ENCODE measurements around the gene CHL1.

The CHL1 gene

DNA sequence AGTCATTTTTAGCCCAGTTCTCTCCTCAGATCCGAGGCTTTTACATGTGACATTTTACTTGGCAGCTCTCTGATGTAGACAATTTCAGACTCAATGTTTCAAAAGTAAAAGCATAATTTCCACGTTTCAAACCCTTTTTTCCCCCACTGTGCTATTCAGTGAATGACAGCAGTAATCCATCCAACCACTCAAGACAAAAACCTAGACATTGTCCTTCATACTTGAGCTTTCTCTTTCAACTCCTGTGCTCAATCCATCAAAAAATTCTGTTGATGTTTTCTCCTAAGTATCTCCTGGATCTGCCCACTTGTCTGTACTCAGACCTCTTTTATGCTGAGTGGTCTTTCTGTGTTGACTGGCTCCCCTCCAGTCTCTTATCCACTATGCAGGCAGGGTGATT is 214.7 kb downstream of the CHL1 start:
- no peak for DNase-seq

DNA sequence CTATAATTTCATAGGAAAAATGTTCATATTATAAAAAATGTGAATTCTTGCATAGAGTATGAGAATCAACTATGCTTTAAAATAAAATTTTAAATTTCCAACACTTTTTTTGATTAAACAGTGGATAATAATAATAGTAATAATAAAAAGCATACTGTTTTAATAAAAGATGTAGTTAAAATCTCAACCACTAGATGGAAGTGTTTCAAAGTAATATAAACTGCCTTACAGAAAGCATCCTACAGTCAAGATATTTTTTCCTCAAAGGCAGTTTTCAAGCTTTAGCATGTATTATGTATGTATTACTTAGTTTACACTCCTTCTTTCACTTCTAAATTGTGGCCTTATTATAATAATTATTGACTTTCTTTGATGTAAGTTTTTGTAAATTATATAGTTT is 217.5 kb downstream of the CHL1 start:
- no peak for DNase-seq

DNA sequence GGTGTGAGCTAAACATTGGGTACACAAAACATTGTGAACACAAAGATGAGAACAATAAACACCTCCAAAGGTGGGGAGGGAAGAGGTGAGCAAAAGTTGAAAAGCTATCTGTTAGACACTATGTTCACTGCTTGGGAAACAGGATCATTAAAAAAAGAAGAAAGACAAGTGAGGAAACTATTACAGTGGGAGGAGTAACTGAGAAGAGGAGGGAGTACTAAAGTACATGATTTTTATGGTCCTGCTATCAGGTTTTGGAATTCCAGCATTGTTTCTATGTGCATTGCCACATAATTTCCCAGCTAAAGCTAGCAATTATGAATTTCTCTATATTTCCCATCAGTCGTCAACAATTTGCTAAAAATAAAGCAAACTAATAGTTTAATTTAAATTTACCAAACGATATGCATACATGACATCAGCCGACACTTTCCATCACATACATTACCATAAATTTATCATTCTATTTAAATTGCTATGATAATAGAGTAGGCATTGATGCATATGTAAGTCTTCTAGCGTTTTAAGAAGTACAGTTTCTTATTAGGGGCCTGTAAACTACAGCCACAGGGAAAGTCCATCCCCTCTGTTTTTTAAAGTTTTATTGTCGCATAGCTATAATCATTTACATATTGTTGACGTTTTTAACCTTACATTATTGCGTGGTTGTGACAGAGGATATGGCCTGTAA is 221.8 kb downstream of the CHL1 start:
- DNase-seq: no peak

DNA sequence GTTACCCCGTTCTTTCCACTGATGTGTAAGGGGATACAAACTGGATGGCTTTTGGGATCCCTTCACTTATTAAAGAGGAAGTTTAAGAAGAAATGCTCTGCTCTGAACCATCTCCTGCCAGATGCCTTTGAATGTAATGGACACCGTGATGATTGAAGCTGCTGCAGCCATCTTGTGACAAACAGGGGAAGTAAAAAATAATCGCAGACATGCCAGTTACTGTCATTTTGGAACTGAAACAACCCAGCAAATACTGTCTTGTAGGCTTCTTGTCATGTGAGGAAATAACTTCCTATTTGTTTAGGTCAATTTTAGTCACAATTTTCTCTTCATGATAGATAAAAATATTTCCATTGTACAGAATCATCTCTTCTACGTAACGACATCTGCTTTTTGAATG is 224.0 kb downstream of the CHL1 start:
- DNase-seq: no peak

DNA sequence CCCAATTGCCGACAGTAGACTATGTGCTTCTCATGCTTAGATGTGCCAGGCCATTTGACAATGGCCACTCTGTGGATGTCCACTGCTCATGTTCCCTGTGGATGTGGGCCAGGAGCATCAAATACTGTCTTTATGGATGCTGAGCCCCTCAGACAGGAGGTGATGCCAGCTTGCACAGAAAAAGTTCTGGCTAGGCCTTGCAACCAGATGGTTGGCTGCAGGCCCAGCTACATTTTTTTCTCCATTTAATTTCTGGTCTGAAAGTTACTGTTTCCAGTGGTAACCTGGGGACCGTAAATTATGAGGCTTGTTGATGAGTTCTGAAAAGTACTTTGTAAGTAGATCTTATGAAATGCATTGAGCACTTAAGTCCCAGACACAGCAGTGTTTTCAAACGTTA is 228.5 kb downstream of the CHL1 start:
- DNase-seq: no peak

DNA sequence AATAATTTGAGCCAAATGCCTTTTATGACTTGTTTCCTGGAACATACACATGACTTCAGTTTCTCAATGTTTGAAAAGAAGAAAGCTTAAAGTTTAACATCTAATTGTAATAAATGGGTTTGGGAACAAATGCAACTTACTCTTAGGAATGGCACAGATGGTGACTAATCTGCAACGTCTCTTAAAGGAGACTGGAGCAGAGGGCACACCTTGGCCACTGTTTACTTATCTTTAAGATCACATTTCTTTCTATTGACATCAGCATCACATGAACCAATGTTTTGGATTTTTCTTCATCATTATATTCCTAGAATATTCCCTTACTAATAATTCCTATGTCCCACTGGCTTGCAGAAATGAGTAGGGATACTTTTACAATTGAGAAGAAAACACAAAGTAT is 229.5 kb downstream of the CHL1 start:
- no peak for DNase-seq

DNA sequence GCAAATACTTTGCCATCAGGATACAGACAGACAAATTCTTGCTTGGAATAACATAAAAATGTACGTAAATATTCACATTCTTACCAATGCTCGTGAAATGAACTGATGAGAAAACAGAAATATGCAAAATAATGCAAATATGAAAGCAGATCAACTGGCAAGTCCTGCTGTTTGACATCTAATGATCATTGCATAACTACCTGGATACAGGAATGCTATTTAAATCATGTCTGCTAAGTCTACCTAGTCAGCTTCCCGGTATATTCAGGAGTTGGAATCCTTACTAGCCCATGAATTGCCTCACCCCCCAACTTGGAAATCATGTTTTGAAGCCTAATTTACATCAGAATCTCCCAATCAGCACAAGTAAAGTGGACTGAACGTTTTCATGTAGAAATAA is 230.6 kb downstream of the CHL1 start:
- no peak for DNase-seq

DNA sequence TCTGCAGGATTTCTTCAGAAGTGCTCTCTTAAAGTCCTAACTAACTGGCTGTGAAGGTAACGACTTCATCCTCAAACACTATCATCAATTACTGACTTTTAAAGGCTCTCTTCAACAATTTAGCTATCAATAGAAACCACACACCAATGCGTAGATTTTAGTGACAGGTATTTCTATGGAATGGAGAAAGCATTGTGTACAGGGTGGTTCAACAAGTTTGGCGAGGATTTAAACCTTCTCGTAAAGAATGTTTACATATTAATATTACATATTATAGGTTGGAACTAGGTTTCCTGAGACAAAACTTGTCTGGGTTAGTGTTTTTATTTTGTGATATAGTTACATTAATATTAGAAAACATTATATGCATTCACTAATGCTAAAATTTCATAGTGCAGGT is 233.6 kb downstream of the CHL1 start:
- no peak for DNase-seq

DNA sequence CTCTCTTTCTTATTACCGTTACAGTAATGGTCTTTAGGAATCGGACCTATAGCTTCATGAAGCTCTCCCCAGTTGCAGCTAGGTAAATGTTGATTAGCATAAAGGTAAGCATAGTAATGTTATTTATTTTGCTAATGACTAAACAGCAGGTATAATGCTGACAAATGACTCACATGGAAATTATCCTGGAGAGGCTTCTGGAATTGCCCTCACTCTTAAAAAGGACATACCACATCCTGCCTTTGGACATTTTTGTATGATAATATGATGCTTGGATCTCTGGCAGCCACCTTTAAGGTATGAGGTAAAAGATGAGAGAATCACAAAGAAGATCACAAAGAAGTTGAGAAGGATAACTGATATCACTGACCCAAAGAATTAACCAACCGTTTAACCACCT is 238.6 kb downstream of the CHL1 start:
- no peak for DNase-seq

DNA sequence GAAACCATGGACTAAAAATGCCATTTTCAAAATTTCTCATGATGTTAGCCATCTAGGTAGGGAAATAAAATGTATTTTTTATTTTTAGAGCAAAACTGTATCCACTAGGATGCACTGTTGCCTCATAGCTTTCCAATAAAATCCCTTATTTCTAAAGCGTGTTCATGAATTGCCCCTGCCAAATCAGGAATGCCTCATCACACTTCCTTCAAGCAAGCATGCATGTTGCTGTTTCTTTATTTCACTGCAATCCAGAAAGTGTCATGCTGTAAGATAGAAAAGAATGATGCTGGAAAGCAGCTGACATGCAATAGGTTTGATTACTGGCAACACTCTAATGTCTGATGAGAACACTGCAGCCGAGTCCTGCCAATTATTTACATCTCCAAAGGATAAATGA is 239.5 kb downstream of the CHL1 start:
- no peak for DNase-seq

DNA sequence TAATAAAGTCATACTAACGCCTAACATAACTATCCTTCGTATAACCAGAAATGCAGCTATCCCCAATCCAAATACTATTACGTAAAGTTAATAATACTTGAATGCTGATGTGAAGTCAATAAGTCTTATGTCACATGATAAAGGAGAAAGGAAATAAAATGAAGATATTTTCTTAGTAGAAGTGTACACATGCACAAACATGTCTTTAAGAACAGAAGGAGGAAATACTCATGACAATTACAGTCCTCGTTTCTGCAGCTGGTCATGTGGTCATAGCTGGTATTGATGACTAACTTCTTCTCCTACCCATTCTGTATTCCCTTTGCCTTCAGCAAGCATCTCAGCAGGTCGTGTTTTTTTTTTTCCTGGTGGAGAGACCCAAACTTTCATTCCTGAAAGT is 244.3 kb downstream of the CHL1 start:
- no peak for DNase-seq

DNA sequence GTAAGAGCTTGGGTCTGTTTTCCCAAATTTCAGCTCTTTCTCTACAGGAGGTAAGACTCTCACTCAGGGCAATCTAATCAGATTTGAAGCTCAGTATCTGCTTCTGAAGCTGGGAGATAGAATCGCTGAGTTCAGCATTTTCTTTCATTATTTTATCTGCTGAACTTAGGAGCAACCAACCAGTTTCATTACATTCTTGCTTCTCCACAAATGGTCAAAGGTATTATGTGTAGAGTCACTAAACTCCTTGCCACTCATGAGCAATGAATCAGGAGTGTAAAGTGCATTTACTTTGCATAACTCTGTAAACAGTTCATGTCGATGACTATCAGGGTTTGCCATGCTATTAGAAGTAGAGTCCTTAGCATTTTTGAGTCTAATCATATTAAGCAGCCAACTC is 249.4 kb downstream of the CHL1 start:
- DNase-seq: no peak

DNA sequence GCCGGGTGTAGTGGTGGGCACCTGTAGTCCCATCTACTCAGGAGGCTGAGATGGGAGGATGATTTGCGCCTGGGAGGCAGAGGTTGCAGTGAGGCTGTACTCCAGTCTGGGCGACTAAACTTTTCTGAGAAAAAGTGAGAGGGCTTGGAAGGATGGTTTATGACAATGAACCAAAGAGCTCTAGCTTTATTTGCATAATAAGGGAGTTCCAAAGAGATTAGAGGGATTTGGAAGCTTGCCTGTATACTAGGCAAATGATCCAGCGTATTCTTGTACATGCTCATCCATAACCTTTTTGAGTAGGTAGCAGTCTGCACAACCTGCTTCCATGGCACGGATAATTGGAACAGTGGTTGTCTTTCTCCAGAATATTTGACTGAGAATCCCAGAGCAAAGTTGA is 251.1 kb downstream of the CHL1 start:
- DNase-seq: no peak

DNA sequence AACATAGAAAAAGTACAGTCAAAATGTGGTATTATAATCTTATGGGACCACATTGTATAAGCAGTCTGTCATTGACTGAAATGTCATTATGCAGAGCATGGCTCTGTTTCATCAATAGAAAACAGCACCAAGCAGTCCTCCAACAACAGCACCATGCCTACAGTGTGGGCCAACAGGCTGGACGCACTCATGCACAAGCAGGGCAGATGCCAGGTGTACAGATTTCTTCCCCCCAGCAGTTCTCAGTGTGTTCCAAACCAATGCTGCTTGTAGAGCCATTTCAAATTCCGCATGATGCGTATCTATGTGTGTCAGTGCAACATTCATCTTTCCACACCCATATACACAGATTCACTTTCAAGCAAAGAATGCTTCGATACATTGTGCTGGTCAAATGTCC is 253.1 kb downstream of the CHL1 start:
- no peak for DNase-seq

DNA sequence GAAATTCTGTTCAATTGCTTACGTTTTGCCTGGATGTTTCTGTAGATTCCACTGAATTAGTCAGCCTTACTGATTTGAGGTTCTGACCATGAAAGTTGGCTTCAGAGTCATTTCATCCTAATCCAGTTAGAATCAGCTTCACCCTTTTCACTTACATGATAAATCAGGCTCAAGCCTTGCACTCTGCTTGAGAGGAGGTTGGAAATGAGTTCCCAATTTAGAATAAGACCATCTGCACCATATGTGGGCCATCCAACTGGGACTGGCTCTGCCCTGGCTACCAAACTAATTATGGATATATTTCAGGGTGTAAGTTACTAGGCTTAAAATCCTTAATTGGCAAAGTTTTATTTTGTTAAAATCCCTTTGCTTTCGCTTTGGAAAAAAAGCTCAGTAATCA is 255.7 kb downstream of the CHL1 start:
- no peak for DNase-seq

DNA sequence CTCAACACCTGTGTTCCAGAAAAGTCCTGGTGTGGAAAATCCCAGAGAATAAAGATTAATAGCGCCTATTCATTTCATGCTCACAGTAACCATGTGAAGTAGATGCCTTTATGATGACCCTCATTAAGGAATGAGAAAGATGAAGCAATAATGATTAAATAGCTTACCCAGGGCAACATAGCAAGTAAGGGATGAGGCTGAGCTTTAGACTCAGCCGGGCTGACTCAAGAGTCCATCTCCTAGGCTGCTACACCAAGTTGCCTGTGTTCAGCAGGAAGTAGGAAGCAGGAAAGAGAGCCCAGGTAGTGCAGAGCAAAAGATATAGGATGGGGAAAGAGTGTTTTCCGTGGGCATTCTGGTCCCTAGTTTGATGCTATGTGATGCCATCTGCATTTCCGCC is 256.5 kb downstream of the CHL1 start:
- no peak for DNase-seq

DNA sequence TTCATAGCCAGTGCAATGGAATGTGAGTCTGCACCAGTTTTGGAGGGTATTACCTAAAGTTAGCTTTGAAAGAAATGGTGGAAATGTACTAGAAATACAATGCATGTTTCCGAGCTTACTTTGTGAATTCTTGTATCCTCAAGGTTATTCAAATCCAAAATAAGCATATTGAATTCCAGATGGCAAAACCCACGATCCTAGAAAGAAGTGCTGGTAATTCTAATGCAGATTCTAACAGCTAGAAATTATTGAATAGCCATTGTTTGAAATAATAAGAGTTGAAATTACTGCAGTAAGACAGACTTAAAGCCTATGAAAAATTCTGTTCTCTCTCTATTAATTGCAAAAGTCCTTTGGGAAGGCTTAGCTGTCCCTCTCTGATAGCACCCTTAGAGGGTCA is 258.4 kb downstream of the CHL1 start:
- no peak for DNase-seq

DNA sequence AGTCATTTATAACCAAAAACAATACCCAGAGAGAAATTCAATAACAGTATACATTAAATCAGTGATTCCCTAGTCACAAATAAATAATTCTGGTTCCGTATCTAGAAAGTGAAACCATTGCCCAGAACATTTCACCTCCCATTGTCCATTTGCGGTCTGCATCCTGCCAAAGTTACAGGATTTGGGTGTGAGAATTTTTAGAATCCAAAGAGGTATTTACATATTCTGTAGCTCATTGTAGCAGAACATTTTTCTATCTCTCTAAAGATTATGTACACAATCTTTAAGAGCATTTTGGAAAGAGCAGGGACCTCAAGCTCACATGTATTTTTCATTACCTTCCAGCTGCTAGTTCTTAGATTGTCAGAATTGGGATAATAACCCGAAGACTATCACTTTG is 261.6 kb downstream of the CHL1 start:
- no peak for DNase-seq

DNA sequence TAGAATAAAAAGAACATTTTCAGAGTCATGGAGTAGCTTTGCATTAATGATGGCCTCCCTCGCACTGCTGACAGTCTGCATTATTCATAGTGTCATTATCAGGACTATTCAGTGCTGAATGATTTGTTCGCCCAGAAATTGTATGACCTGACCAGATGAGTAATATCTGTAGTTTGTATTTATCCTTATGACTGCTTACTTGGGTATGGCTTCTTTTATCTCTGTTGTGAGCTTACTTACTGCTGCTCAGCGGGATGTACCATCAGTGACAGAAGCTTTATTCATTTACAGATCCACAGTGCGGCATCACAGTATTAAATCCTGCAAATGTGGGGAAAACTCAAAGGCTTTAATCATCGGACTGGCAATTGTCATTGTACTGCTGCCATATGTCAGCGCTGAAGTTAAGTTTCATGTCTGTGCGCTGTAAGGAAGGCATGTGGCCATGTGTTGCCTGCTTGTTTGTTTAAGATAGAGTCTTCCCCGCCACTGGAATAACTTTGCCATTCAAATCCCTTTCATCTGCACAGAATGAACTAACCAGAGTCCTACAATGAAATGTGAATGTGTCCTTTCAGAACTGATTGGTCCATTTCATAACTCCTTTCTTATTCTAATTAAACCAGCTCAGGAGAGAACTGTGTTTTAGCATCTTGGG is 262.2 kb downstream of the CHL1 start:
- DNase-seq: no peak
